Measurements from ENCODE around the gene KNDC1.

KNDC1 gene

DNA sequence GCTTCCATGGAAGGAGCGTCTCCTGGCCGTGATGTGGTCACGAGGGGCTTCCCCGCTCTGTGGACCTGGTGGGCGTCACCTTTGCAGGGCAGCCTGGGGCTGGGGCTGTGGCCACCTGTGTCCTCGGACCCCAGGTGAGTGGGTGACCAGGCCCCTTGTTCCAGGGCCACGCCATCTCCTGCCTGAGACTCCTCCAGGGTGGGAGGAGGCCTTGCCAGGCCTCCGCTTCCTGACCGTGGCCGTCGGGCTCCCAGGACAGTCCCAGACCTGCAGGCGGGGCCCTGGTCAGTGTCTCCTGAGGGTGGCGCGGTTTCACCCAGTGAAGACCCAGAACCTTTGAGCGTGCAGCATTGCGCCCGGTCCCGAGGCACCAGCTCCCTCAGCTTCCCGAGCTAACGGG, 49.6 kb downstream of the KNDC1 start:
- H4K5ac ChIP-seq (ENCODE audit: low read length): no peak overlapping the region

DNA sequence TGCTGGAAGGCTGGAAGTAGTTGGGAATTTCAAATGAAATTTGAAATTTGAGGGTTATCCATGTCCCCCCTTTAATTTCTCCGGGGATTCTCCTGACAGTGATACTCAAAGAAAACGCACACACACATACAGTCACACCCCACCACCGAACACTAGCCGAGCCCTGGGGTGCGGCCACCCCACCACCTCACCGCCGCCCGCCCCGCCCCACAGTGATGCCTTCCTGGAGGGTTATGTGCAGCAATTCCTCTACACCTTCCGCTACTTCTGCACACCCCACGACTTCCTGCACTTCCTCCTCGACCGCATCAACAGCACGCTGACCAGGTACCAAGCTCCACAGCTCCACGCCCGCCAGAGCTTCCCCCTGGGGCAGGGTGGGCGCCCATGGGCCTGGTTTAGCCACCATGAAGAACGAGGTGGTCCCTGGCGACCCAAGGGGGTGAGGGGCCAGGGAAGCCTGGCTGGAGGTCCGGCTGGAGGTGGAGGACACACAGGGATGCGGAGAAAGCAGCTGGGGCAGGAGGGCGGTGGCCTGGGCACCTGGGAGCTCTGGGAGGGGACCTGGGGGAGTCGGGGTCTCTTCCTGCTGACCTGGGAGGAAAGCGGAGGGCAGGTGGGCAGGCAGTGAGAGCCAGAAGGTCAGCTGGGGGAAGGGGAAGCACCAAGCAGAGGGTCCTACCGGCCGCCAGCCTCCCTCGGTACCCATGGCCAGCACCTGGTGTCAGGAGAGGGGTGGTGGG, 50.5 kb downstream of the KNDC1 start:
- H3K27ac ChIP-seq (ENCODE audit: low read depth, low read length): no peak overlapping the region
- no peak for DNase-seq
- no CpG with 5 or more reads among the region's 27 CpGs for WGBS (ENCODE audit: extremely low coverage, insufficient coverage, low lambda C conversion rate)
- no peak overlapping the region for H3K4me3 ChIP-seq (ENCODE audit: low read length)
- H3K56ac ChIP-seq (ENCODE audit: low read length): no peak overlapping the region
- H3K79me1 ChIP-seq (ENCODE audit: low read length): no peaks in the 10 kb centered on the region
- H2BK5ac ChIP-seq (ENCODE audit: low read length): no peak overlapping the region
- no peak overlapping the region for H4K8ac ChIP-seq (ENCODE audit: low read depth, low read length)
- H3K4ac ChIP-seq (ENCODE audit: low read depth, low read length): no peak overlapping the region
- H3K9ac ChIP-seq (ENCODE audit: low read length): no peak overlapping the region
- no peak overlapping the region for H4K5ac ChIP-seq (ENCODE audit: low read length)
- H3K18ac ChIP-seq (ENCODE audit: low read length): no peak overlapping the region
- no peak overlapping the region for H2AK5ac ChIP-seq (ENCODE audit: low read length)
- no peak overlapping the region for H3K4me2 ChIP-seq (ENCODE audit: low read length)
- H3K79me2 ChIP-seq (ENCODE audit: control insufficient read depth, insufficient read depth, low read length): no peaks in the 10 kb centered on the region
- no peaks in the 10 kb centered on the region for H3K27me3 ChIP-seq (ENCODE audit: insufficient read depth, low read length, poor library complexity)
- H3K4me1 ChIP-seq (ENCODE audit: control insufficient read depth, low read depth, low read length): no peaks in the 10 kb centered on the region
- no peak overlapping the region for H2BK120ac ChIP-seq (ENCODE audit: low read depth, low read length)
- H2BK15ac ChIP-seq (replicated peaks; ENCODE audit: low read depth): no peak overlapping the region
- no peak overlapping the region for H3K23ac ChIP-seq (ENCODE audit: low read length)
- no peaks in the 10 kb centered on the region for H3K36me3 ChIP-seq (ENCODE audit: control insufficient read depth, insufficient read depth, low read length)

More for the DNA sequence above, 49.6 kb downstream of the KNDC1 start:
- Histone ChIP-seq H4K8ac (ENCODE audit: low read depth, low read length) (no peak overlapping the region), H3K4me2 (ENCODE audit: low read length) (no peak overlapping the region), H2BK5ac (ENCODE audit: low read length) (no peak overlapping the region), H2BK15ac (replicated peaks; ENCODE audit: low read depth) (no peak overlapping the region), H2BK120ac (ENCODE audit: low read depth, low read length) (no peak overlapping the region), H3K56ac (ENCODE audit: low read length) (no peak overlapping the region), H3K4me1 (ENCODE audit: control insufficient read depth, low read depth, low read length) (no peaks in the 10 kb centered on the region), H3K18ac (ENCODE audit: low read length) (no peak overlapping the region), H3K27me3 (ENCODE audit: insufficient read depth, low read length, poor library complexity) (no peaks in the 10 kb centered on the region), H3K4me3 (ENCODE audit: low read length) (no peak overlapping the region), H3K4ac (ENCODE audit: low read depth, low read length) (no peak overlapping the region), H3K79me2 (ENCODE audit: control insufficient read depth, insufficient read depth, low read length) (no peaks in the 10 kb centered on the region), H3K27ac (ENCODE audit: low read depth, low read length) (no peak overlapping the region), H3K79me1 (ENCODE audit: low read length) (no peaks in the 10 kb centered on the region), H3K23ac (ENCODE audit: low read length) (no peak overlapping the region), H2AK5ac (ENCODE audit: low read length) (no peak overlapping the region), H3K9ac (ENCODE audit: low read length) (no peak overlapping the region), H3K36me3 (ENCODE audit: control insufficient read depth, insufficient read depth, low read length) (no peaks in the 10 kb centered on the region)
- DNase-seq: no peak
- no CpG with 5 or more reads among the region's 20 CpGs for WGBS (ENCODE audit: extremely low coverage, insufficient coverage, low lambda C conversion rate)

DNA sequence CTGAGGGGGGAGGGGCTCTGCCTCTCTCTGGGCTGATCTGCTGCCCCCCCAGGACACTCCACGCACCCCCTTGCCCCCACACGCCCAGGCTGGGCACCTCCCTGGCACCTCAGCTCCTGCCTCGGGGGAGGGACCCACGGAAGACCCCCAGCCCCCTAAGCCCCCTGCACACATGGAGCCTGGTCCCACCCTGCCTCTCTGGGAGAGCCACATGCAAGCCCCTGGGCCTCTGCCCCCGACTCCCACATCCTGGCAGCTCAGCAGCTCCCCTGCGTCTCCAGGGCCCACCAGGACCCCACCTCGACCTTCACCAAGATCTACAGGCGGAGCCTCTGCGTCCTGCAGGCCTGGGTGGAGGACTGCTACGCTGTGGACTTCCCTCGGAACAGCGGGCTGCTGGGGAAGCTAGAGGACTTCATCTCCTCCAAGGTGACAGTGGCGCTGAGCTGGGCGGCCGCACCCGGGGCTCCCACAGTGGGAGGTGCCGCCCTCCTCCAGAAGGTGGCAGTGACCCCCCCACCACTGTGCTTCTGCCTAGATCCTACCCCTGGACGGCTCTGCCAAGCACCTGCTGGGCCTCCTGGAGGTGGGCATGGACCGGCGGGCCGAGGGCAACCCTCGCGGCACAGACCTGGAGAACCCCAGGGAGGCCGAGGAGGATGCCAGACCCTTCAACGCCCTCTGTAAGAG, 51.3 kb downstream of the KNDC1 start:
- Histone ChIP-seq H3K36me3 (ENCODE audit: control insufficient read depth, insufficient read depth, low read length) (no peaks in the 10 kb centered on the region), H3K4ac (ENCODE audit: low read depth, low read length) (no peak overlapping the region), H3K79me2 (ENCODE audit: control insufficient read depth, insufficient read depth, low read length) (no peaks in the 10 kb centered on the region), H3K56ac (ENCODE audit: low read length) (no peak overlapping the region), H3K4me1 (ENCODE audit: control insufficient read depth, low read depth, low read length) (no peaks in the 10 kb centered on the region), H3K23ac (ENCODE audit: low read length) (no peak overlapping the region), H4K8ac (ENCODE audit: low read depth, low read length) (no peak overlapping the region), H3K18ac (ENCODE audit: low read length) (no peak overlapping the region), H3K4me2 (ENCODE audit: low read length) (no peak overlapping the region), H3K4me3 (ENCODE audit: low read length) (no peak overlapping the region), H2AK5ac (ENCODE audit: low read length) (no peak overlapping the region), H3K27me3 (ENCODE audit: insufficient read depth, low read length, poor library complexity) (no peaks in the 10 kb centered on the region), H3K9ac (ENCODE audit: low read length) (no peak overlapping the region), H2BK15ac (replicated peaks; ENCODE audit: low read depth) (no peak overlapping the region), H2BK120ac (ENCODE audit: low read depth, low read length) (no peak overlapping the region), H3K27ac (ENCODE audit: low read depth, low read length) (no peak overlapping the region), H4K5ac (ENCODE audit: low read length) (no peak overlapping the region), H2BK5ac (ENCODE audit: low read length) (no peak overlapping the region), H3K79me1 (ENCODE audit: low read length) (no peaks in the 10 kb centered on the region)
- WGBS (ENCODE audit: extremely low coverage, insufficient coverage, low lambda C conversion rate): no CpG with 5 or more reads among the region's 25 CpGs
- DNase-seq: no peak

DNA sequence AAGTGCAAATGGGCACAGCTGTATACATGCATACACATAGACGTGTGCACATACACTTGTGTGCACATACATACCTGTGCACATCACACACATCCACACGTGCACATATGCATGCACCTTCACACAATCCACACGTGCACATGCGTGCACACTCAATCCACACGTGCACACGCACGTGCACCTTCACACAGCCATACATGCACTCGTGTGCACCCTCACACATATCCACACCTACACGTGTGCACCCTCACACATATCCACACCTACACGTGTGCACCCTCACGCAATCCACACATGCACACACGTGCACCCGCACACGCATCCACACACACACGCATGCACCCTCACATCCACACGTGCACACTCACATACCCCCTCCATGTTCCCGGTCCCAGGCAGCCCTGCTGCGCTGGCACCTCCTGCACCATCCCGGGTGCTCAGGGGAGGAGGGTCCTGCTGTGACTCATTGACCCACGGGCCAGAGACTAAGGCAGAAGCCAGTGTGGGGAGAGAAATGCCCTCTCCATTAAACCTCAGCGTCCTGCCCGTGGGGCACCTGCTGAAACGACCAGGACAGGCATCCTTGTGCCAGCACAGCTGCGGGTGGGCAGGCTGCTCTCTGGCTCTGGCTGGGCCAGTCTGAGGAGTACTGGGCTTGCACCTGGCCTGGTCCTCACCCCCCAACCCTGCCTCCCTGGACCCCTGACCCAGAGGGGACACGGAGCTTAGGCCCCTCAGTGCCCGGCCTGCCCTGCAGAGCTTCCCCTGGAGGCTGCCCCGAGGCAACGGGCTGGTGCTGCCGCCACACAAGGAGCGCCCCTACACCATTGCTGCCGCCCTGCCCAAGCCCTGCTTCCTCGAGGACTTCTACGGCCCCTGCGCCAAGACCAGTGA, 52.2 kb downstream of the KNDC1 start:
- no peak overlapping the region for H3K23ac ChIP-seq (ENCODE audit: low read length)
- H2BK15ac ChIP-seq (replicated peaks; ENCODE audit: low read depth): no peak overlapping the region
- no peak overlapping the region for H3K18ac ChIP-seq (ENCODE audit: low read length)
- no CpG with 5 or more reads among the region's 34 CpGs for WGBS (ENCODE audit: extremely low coverage, insufficient coverage, low lambda C conversion rate)
- H2BK5ac ChIP-seq (ENCODE audit: low read length): no peak overlapping the region
- H4K5ac ChIP-seq (ENCODE audit: low read length): no peak overlapping the region
- H3K4me2 ChIP-seq (ENCODE audit: low read length): no peak overlapping the region
- H2AK5ac ChIP-seq (ENCODE audit: low read length): no peak overlapping the region
- no peak overlapping the region for H3K27ac ChIP-seq (ENCODE audit: low read depth, low read length)
- H2BK120ac ChIP-seq (ENCODE audit: low read depth, low read length): no peak overlapping the region
- no peaks in the 10 kb centered on the region for H3K79me2 ChIP-seq (ENCODE audit: control insufficient read depth, insufficient read depth, low read length)
- H4K8ac ChIP-seq (ENCODE audit: low read depth, low read length): no peak overlapping the region
- H3K4ac ChIP-seq (ENCODE audit: low read depth, low read length): no peak overlapping the region
- H3K4me1 ChIP-seq (ENCODE audit: control insufficient read depth, low read depth, low read length): no peaks in the 10 kb centered on the region
- no peak overlapping the region for H3K9ac ChIP-seq (ENCODE audit: low read length)
- no peaks in the 10 kb centered on the region for H3K36me3 ChIP-seq (ENCODE audit: control insufficient read depth, insufficient read depth, low read length)
- no peaks in the 10 kb centered on the region for H3K79me1 ChIP-seq (ENCODE audit: low read length)
- no peak for DNase-seq
- no peaks in the 10 kb centered on the region for H3K27me3 ChIP-seq (ENCODE audit: insufficient read depth, low read length, poor library complexity)
- no peak overlapping the region for H3K56ac ChIP-seq (ENCODE audit: low read length)
- H3K4me3 ChIP-seq (ENCODE audit: low read length): no peak overlapping the region

DNA sequence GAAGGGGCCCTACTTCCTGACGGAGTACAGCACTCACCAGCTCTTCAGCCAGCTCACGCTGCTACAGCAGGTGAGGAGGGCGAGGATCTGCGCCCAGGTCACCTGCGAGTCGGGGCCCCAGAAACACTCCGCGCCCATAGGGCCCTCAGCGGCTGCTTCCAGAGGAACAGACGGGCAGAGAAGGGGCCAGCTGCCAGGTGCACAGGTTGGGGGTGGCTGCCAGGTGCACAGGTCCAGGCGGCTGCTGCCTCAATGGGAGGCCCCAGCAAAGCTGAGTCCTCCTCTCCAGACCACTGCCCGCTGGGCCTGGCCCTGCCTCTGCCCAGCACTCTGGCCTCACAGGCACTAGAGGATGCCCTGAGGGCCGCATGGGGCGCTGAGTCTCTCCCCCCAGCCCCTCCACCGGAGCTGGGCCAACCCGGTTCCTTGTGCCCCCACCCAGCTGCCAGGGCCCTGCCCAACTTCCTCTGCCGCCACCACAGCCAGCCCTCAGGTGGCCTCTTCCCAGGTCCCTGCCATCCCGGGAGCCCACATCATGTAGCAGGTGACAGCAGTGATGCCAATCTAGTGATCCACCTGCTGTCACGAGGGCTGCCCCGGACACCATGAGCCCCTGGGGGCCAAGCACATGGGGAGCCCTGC, 53.0 kb downstream of the KNDC1 start:
- no CpG with 5 or more reads among the region's 20 CpGs for WGBS (ENCODE audit: extremely low coverage, insufficient coverage, low lambda C conversion rate)
- no peak for DNase-seq
- no peak overlapping the region for H2BK5ac ChIP-seq (ENCODE audit: low read length)
- H3K4me3 ChIP-seq (ENCODE audit: low read length): no peak overlapping the region
- H2BK15ac ChIP-seq (replicated peaks; ENCODE audit: low read depth): no peak overlapping the region
- no peak overlapping the region for H3K4ac ChIP-seq (ENCODE audit: low read depth, low read length)
- no peak overlapping the region for H3K4me2 ChIP-seq (ENCODE audit: low read length)
- no peaks in the 10 kb centered on the region for H3K79me1 ChIP-seq (ENCODE audit: low read length)
- no peak overlapping the region for H2BK120ac ChIP-seq (ENCODE audit: low read depth, low read length)
- no peaks in the 10 kb centered on the region for H3K27me3 ChIP-seq (ENCODE audit: insufficient read depth, low read length, poor library complexity)
- no peak overlapping the region for H3K27ac ChIP-seq (ENCODE audit: low read depth, low read length)
- H3K79me2 ChIP-seq (ENCODE audit: control insufficient read depth, insufficient read depth, low read length): no peaks in the 10 kb centered on the region
- no peak overlapping the region for H2AK5ac ChIP-seq (ENCODE audit: low read length)
- no peak overlapping the region for H3K23ac ChIP-seq (ENCODE audit: low read length)
- no peak overlapping the region for H3K56ac ChIP-seq (ENCODE audit: low read length)
- no peaks in the 10 kb centered on the region for H3K4me1 ChIP-seq (ENCODE audit: control insufficient read depth, low read depth, low read length)
- H3K18ac ChIP-seq (ENCODE audit: low read length): no peak overlapping the region
- H3K36me3 ChIP-seq (ENCODE audit: control insufficient read depth, insufficient read depth, low read length): no peaks in the 10 kb centered on the region
- H4K8ac ChIP-seq (ENCODE audit: low read depth, low read length): no peak overlapping the region
- H4K5ac ChIP-seq (ENCODE audit: low read length): no peak overlapping the region
- no peak overlapping the region for H3K9ac ChIP-seq (ENCODE audit: low read length)
